ENCODE data around the gene CSAG1.
"Not testable (repeated sequence)": the region's sequence is repeated elsewhere in the genome, so short reads cannot be mapped to it uniquely, and the experiment has no call there.

Gene CSAG1, protein sequence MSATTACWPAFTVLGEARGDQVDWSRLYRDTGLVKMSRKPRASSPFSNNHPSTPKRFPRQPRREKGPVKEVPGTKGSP

GRCh38 chrX:152733261-152733975 is at the start of gene CSAG1, which contains the start of gene MAGEA12:
Gene CSAG1 (minus strand): TSS chrX:152733721. CDS start chrX:152732460, 1,261 bp downstream.
Gene MAGEA12 (plus strand): TSS chrX:152733757. CDS start chrX:152736162, 2,405 bp downstream.
- no peak for DNase-seq (ENCODE audit: low read depth)

GRCh38 chrX:152769549-152770289 is 36.2 kb upstream of the CSAG1 start, which contains the start of gene MAGEA6:
Gene MAGEA6 (minus strand): TSS chrX:152769689. CDS start chrX:152767650, 2,039 bp downstream.
- not testable (repeated sequence) for DNase-seq (ENCODE audit: low read depth)

DNA sequence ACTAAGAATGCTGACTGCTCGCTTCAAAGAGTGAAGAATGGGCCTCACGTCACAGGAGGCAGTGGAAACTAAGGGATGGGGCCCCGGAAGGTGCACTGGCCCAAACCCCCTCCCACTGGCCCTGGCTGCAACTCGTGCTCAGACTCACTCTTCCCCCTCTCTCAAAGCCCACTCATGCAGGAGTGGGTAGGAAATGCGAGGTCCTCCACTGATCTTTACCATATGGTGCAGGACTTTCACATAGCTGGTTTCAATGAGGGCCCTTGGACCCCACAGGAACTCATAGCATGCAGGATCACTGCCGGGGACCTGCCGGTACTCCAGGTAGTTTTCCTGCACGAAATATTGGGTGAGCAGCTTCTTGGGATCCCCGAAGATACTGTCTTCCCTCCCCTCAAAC is 33.0 kb upstream of the CSAG1 start:
- not testable (repeated sequence) for DNase-seq (ENCODE audit: low read depth)

GRCh38 chrX:152761582-152761981 is 28.1 kb upstream of the CSAG1 start:
- not testable (repeated sequence) for DNase-seq (ENCODE audit: low read depth)

DNA sequence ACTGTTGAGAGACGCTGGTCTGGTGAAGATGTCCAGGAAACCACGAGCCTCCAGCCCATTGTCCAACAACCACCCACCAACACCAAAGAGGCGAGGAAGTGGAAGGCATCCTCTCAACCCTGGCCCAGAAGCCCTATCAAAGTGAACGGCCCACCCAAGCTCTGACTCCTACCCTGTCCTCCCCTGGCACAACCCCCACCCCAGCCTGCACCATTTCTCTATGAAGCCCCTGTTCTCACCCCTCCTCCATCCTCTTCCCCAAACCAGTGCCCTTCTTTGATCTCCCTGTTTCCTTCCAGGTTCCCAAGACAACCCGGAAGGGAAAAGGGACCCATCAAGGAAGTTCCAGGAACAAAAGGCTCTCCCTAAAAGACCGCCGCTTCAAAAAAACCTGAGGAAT is 26.0 kb upstream of the CSAG1 start:
- not testable (repeated sequence) for DNase-seq (ENCODE audit: low read depth)

GRCh38 chrX:152758918-152759317 is 25.4 kb upstream of the CSAG1 start, which contains the start of gene CSAG3:
Gene CSAG3 (plus strand): TSS chrX:152759218.
- DNase-seq (ENCODE audit: low read depth): not testable (repeated sequence)

DNA sequence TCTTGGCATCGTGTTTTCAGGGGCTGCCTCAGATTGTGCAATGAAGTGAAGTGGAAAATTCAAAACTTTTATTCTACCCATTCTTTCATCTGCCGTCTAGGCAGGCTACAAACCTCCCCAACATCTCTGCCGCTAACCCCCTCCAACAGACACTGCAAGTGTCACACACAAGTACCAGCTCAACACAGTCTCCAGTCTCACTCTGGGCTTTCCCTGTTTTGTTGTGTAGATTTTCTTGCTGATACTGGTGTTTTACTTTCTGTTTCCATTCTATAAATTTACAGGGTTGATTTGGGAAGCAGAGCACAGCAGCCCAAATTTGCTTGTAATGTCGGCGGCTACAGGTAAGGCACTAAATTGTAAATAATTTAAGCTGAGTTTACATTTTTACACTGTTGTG is 21.4 kb upstream of the CSAG1 start:
- DNase-seq (ENCODE audit: low read depth): not testable (repeated sequence)

DNA sequence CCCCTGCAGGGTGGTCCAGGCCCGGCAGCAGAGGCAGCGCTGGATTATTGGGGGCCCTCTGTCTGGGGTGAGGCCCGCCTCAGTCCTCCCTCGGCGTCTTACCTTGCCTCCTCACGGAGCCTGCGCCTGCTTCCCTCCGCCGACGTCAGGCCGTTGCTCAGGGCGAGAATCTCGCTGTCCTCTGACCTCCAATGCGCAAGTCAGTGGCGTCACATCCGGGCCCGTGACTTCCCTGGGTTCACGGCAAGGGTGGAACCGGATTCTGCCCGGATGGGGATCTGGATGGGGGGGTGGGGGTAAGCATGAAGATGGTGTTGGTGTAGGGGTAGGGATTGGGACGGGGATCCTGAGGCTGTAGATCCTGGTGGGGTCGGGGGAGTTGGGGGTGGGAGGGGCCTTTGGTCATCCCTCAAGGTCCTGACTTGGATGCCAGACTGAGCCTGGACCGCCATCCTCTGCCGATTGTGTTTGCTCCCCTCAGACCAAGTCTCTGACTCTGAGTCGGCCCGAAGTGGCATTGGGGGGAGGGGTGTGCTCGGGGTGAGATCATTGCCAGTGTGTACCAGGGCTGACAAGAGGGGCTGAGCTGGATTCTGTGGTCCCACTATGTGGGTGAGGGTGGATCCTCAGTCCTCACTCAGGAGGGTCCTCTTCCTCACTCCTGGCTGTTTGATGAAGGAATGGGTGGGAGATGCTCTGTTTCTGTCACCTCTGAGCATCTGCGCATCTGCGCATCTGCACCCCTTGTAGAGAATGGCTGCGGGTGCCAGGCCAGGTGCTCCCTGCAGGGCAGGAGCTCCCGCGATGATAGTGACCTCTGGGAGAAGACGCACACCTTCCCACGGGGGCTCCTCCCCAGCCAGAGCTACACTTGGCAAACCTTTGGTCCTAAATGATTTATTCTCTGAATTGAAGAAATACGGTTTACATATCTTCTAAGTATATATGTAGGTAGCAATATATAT is 20.4 kb upstream of the CSAG1 start, which contains the start of gene MAGEA2:
Gene MAGEA2, minus strand, starts transcription at position 157 of the 965 bp plus-strand sequence. CDS start 2,479 bp downstream, outside the sequence.
- not testable (repeated sequence) for DNase-seq (ENCODE audit: low read depth)

GRCh38 chrX:152738560-152738959 is 5.0 kb upstream of the CSAG1 start:
- no peak for DNase-seq (ENCODE audit: low read depth)

DNA sequence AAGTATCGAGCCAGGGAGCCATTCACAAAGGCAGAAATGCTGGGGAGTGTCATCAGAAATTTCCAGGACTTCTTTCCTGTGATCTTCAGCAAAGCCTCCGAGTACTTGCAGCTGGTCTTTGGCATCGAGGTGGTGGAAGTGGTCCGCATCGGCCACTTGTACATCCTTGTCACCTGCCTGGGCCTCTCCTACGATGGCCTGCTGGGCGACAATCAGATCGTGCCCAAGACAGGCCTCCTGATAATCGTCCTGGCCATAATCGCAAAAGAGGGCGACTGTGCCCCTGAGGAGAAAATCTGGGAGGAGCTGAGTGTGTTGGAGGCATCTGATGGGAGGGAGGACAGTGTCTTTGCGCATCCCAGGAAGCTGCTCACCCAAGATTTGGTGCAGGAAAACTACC is 3.0 kb upstream of the CSAG1 start:
- DNase-seq (ENCODE audit: low read depth): not testable (repeated sequence)

- no peak for DNase-seq (ENCODE audit: low read depth)
These were observed 2.5 kb upstream of the CSAG1 start for GRCh38 chrX:152735860-152736511.

- DNase-seq (ENCODE audit: low read depth): no peak
These were observed 1.6 kb upstream of the CSAG1 start for GRCh38 chrX:152735101-152735500.

DNA sequence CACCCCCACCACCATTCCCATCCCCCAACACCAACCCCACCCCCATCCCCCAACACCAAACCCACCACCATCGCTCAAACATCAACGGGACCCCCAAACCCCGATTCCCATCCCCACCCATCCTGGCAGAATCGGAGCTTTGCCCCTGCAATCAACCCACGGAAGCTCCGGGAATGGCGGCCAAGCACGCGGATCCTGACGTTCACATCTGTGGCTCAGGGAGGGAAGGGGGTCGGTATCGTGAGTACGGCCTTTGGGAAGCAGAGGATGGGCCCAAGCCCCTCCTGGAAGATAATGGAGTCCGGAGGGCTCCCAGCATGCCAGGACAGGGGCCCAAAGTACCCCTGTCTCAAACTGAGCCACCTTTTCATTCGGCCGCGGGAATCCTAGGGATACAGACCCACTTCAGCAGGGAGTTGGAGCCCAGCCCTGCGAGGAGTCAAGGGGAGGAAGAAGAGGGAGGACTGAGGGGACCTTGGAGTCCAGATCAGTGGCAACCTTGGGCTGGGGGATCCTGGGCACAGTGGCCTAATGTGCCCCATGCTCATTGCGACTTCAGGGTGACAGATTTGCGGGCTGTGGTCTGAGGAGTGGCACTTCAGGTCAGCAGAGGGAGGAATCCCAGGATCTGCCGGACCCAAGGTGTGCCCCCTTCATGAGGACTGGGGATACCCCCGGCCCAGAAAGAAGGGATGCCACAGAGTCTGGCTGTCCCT is 780 bp upstream of the CSAG1 start:
- not testable (repeated sequence) for DNase-seq (ENCODE audit: low read depth)

GRCh38 chrX:152725409-152725808 is 8.1 kb downstream of the CSAG1 start:
- no peak for DNase-seq (ENCODE audit: low read depth)

DNA sequence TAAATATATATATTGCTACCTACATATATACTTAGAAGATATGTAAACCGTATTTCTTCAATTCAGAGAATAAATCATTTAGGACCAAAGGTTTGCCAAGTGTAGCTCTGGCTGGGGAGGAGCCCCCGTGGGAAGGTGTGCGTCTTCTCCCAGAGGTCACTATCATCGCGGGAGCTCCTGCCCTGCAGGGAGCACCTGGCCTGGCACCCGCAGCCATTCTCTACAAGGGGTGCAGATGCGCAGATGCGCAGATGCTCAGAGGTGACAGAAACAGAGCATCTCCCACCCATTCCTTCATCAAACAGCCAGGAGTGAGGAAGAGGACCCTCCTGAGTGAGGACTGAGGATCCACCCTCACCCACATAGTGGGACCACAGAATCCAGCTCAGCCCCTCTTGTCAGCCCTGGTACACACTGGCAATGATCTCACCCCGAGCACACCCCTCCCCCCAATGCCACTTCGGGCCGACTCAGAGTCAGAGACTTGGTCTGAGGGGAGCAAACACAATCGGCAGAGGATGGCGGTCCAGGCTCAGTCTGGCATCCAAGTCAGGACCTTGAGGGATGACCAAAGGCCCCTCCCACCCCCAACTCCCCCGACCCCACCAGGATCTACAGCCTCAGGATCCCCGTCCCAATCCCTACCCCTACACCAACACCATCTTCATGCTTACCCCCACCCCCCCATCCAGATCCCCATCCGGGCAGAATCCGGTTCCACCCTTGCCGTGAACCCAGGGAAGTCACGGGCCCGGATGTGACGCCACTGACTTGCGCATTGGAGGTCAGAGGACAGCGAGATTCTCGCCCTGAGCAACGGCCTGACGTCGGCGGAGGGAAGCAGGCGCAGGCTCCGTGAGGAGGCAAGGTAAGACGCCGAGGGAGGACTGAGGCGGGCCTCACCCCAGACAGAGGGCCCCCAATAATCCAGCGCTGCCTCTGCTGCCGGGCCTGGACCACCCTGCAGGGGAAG is 19.4 kb downstream of the CSAG1 start, which contains the start of gene MAGEA2B:
Gene MAGEA2B, plus strand, starts transcription at position 814 of the 973 bp plus-strand sequence. CDS start 2,479 bp downstream, outside the sequence.
- not testable (repeated sequence) for DNase-seq (ENCODE audit: low read depth)

GRCh38 chrX:152713195-152713594 is 20.3 kb downstream of the CSAG1 start:
- not testable (repeated sequence) for DNase-seq (ENCODE audit: low read depth)

- not testable (repeated sequence) for DNase-seq (ENCODE audit: low read depth)
These were observed 24.3 kb downstream of the CSAG1 start, which contains the start of gene CSAG2 for GRCh38 chrX:152709173-152709572. Gene CSAG2 (minus strand): TSS chrX:152709273. CDS start chrX:152709112, 161 bp downstream.

DNA sequence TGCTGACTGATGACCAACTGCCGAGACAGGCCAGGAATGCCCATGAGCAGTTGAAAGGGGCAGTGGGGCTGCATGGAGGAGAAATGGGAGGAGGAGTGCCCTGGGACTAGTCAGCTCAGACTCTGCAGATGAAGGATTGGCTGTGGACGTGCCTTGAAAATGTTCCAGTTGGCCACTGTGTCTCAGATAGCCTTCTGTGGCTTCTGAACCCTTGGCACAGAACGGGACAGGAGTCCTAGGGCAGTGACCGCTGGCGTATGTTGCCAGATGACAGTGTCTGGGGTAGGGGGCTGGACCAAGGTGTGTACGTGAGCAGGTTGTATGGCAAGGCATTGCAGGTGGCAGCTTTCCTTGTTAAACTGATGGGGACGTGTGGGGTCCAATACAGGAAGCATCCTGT is 27.0 kb downstream of the CSAG1 start:
- DNase-seq (ENCODE audit: low read depth): not testable (repeated sequence)

GRCh38 chrX:152700390-152700789 is 33.1 kb downstream of the CSAG1 start:
- DNase-seq (ENCODE audit: low read depth): not testable (repeated sequence)

Data from stimulated activated CD8-positive, alpha-beta memory T cell treated with anti-CD3 and anti-CD28 coated beads, Interleukin-15, amount 100 ng/mL, for 1 hour (primary cell).